Fibroblast of skin of right quadriceps (primary cell): ENCODE measurements around the gene E2F2.
A peak's percentile ranks its signal among the peaks of the same experiment; 100 is the strongest.

ENCODE experiments used
- DNase-seq: peaks from one replicate; pipeline ENCODE4 v3.0.0-alpha.2; 2013

Gene E2F2

DNA sequence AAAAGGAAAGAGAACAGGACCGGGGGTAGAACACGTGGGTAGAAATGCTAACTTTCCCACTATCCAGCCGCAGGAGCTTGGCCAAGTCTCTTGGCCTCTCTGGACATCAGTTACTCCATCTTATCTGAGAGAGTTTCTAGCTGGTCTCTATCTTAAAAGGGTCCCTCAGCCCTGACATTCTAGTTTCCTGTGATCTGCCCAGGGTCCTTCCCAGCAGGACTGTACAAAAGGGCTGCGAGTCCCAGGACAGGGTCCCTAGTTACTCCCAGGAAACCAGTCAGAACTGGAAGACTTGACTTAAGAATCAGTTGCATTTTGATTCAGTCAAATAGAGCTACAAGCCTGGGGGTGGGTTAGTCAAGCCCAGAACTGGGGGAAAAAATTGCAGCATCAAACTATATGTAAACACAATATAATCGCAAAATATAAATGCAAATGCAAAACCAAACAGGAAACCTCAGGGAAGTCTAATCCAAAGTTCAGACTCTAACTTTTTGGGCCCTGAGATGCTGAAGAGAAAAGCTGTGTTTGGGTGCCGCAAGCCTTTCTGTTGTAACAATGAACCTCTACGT lies 49.9 kb downstream of the E2F2 start:
- DNase-seq, result no peak

- no peak for DNase-seq
Observed at GRCh38 chr1:23480187-23481025, 50.6 kb downstream of the E2F2 start.

GRCh38 chr1:23479666-23479941 lies 51.4 kb downstream of the E2F2 start:
- DNase-seq, result no peak

- peak; percentile 50 for DNase-seq
Observed at GRCh38 chr1:23478896-23479665, 52.0 kb downstream of the E2F2 start.

DNA sequence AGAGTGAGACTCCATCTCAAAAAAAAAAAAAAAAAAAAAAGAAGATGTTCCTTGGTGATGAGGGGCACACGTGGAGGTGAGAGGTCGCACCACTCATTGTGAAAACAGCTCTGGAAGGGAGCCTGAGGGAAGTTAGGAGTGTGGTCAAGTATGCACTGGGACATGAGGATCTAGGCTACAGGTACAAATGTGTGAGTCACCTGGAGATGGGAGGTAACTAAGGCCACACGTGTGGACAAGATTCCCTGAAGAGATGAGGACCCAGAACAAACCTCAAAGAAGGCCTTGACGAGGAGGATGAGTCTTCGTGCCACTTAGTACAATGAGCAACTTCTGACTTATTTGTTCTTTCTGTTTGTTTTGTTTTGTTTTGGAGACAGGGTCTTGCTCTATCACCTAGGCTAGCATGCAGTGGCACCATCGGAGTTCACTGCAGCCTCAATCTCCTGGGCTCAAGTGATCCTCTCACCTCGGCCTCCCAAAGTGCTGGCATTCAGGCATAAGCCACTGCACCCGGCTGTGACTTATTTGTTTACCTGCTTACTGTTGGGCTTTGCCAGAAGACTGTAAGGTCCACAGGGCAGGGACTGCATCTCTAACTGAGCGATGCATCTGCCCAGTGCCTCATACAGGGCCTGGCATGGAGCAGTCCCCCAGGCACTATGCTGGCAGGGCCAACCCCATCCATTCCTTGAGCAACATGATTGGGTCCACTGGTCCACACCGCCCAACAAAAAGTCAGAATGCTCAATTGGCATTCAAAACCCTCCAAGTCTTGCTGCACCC lies 53.5 kb downstream of the E2F2 start:
- no peak for DNase-seq

GRCh38 chr1:23475641-23476040 lies 55.4 kb downstream of the E2F2 start:
- peak; percentile 74 for DNase-seq

DNA sequence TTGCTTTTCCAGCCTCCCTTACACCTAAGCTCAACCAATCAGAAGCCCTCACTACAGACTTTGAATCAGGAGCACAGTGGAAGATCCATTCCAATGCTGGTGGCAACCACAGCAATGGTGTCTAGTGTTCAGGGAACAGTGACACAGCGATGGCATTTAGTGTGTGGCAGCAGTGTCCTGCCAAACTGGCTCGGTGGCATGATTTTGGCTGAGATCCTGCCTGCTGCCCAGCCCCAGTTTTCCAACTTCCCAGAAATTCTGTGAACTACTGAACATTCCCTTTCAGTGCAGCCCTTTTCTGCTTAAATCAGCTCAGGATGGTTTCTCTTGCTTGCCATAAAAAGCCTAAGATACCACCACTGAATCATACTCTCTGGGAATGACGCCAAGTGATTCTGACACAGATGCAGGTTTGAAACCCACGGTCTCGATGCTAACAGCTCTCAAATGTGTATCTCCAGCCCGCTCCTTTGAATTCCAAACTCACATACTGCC lies 55.9 kb downstream of the E2F2 start:
- DNase-seq, result peak; percentile 95

GRCh38 chr1:23473037-23473800 lies 57.8 kb downstream of the E2F2 start:
- DNase-seq, result no peak

DNA sequence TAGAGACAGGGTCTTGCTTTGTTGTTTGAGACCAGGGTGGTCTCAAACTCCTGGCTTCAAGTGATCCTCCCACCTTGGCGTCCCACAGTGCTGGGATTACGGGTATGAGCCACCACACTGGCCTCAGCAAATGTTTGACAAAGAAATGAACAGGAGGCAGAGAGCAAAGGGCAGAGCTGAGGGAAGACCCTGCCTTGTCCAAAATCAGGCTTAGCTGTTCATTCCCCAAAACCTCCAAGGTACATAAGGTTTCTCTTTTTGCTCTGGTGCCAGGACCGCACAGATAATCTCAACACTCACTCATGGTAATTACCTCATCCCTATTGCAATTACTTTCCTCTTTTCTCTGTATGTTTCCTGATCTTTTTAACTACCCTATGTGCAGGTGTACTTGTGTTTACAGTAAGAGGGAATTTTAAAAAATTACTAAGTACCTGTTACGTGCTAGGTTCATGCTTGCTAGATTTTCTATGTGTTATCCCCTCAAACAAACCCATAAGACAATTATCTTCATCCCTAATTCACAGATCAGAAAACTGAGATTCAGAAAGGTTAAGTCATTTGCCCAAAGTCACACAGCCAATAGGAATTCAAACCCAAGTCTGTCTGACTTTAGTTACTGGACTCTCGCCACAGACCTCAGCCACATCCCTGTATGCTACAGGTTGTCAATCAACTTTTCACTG lies 58.5 kb downstream of the E2F2 start:
- DNase-seq, result no peak

DNA sequence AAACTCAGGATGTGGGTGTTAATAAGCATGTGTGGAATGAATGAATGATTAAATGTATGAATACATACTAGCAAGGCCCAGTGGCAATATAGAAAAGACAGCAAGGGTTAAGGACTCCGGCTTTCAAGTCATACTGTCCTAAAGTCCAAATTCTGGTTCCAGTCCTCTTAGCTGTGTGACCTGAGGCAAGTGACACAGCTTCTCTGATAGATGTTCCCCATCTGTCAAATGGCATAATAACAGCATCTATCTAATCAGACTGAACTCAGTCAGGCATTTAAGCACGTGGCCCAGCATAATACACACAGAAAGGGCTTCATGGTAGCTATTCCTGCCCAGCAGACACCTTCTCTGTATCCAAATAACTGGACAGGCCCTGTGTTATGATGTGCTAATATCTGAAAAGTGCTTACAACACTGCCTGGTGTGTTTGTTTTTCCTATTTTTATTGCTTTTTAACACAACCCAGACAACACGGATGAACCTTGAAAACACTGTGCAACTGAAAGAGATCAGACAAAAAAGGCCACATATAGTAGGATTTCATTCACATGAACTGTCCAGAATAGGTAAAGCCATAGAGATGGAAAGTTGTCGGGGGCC lies 59.5 kb downstream of the E2F2 start:
- DNase-seq, result no peak

DNA sequence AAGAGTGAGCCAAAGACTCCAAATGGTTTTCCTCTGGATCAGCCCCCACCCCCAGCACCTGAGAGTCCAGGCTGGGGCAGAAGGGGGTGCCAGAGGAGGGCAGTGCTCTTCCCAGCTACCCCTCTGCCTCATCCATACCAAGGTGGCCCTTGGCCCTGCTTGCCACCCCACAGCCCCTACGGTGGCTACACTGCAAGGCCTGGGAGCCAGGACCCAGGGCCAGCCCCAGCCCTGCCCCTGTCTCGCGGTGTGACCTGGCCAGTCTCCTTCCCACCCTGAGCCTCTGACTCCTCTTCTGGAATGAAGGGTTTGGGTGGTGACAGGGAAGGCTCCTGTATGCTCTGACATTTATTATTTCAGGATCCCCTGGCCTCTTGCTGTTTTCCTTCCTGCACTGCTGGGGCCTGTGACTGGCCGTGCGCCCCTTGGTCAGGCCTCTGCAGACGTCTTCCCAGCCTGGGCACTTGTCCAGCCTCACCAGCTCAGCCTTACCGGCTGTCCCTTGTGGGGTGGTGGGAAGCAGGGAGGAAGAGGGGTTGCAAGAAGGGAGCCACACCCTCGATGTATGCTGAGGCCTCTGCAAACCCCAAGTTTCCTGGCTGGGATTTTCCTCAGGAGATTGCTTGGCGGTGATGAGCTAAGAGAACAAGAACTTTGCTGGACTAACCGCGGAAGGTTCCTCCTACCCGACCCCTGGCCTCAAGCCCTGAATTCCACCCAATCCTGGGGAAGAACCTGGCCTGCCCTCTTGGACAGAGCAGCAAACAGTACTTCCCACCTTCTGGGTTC lies 60.6 kb downstream of the E2F2 start:
- peak; percentile 83 for DNase-seq

DNA sequence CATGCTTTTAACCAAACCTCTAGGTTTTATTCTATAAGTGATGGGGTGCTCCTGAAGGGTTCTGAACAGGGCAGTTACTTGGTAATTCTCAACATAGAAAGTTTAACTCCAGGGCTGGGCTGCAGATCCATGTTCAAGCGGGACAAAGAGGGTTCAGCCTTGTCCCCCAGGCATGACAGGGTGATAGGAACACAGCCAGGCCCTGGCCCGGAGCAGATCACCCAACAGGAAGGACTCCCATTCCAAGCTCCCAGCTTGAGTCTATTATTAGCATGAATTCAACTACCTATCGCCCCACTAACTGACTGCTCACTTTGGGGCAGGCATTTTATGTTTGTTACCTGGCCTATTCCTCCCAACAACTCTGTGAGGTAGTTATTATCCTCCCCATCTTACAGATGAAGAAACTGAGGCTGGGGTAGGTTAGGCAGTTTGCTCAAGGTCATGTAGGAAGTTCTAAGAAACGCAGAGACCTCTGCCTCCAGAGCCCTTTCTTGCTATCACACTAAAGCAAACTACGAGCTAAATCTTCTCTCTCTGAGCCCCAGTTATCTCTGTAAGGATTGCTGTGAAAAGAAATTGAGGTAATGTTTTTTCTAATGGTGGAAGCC lies 61.6 kb downstream of the E2F2 start:
- DNase-seq, result no peak

- no peak for DNase-seq
Observed at GRCh38 chr1:23466423-23466989, 64.5 kb downstream of the E2F2 start.

GRCh38 chr1:23463286-23463685 lies 67.7 kb downstream of the E2F2 start:
- no peak for DNase-seq

DNA sequence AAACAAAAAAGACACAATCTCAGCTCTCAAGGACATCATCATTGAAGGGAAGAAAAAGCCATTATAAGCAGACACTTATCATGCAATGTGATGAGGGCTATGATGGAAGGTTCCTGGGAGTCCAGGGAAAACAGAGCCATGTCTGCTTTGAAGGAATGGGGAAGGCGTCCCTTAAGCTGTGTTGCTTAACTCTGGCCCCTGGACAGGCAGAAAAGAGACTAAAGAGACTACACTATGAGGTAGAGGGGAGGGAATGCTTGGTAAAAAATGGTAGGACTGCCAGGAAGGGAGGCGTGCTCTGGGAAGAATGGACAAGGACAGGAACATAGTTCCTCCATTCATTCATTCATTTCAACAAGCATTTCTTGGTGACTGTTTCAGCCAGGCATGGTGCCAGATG lies 68.3 kb downstream of the E2F2 start:
- DNase-seq, result no peak

- DNase-seq, result no peak
Observed at GRCh38 chr1:23461050-23461449, 70.0 kb downstream of the E2F2 start.

DNA sequence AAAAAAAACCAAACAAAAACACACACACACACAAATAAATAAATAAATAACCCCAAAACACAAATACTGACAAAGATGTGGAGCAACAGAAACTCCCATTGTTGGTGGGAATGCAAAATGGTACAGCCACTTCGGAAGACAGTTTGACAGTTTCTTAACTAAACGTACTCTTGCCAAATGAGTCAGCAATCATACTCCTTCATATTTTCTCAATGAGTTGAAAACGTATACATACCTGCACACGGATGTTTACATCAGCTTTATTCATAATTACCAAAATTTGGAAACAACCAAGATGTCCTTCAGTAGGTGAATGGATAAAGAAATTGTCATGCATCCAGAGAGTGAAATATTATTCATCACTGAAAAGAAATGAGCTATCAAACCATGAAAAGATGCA lies 70.5 kb downstream of the E2F2 start:
- no peak for DNase-seq

DNA sequence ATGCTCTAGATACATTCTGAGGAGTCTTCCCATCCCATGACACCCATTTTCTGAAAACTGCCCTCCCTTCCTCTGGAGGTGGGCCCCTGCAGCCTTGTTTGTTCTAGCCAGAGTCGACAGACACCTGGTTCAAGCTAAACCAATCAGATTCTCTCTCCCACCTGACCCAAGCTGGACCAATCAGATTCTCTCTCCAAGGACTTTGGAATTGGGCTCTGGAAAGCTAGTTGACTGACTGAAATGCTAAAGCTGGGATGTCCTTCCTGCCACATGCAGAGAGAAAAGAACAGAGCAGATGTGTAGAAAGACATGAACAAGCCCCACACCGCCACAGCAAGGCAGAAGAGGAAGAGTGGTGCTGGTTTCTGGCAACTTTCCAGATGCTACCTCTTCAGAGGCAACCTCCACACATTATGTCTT lies 71.7 kb downstream of the E2F2 start:
- no peak for DNase-seq
